HG03097 (cell line): Measurements from ENCODE around the gene FLNB.

Experiments used
- ATAC-seq: cut with Tn5 transposase; IDR thresholded peaks from one replicate; pipeline ENCODE4 v1.9.1; 2021; ENCODE audit not compliant: unreplicated experiment, low FRiP score

FLNB gene

DNA sequence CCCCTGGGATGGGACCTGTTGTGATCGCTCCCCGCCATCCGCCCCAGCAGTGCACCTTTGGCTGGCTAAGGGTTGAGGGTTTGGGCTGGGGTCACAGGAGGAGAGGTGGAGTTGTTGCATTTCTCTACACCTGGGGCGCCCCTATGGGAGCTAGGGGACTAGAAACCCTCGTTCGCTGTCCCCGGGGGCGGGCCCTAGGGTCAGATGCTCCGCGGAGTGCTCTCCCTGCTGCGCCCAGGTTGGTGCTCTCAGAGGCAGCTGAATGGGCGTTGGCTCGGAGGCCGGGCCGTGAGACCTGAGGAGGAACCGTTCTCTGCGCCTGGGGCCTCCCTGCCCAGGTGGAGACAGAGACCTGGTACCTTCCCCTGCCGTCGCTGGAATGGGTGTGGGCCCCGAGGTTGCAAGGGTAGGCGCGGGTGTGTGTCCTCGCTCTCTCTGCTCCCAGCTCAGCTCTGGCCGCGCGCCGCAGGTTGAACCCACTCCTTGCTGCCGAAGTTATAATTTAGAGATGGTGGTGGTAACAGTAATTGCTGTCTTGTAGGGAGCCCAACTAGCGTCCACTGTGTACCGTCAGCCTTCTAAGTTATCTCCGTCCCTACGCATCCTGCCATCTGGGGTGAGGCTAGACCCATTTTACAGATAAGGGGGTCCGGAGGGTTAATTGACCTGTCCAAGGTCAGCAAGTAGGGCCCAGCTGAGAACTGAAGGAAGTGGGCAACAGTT is 965 bp downstream of the FLNB start:
- no peak for ATAC-seq

DNA sequence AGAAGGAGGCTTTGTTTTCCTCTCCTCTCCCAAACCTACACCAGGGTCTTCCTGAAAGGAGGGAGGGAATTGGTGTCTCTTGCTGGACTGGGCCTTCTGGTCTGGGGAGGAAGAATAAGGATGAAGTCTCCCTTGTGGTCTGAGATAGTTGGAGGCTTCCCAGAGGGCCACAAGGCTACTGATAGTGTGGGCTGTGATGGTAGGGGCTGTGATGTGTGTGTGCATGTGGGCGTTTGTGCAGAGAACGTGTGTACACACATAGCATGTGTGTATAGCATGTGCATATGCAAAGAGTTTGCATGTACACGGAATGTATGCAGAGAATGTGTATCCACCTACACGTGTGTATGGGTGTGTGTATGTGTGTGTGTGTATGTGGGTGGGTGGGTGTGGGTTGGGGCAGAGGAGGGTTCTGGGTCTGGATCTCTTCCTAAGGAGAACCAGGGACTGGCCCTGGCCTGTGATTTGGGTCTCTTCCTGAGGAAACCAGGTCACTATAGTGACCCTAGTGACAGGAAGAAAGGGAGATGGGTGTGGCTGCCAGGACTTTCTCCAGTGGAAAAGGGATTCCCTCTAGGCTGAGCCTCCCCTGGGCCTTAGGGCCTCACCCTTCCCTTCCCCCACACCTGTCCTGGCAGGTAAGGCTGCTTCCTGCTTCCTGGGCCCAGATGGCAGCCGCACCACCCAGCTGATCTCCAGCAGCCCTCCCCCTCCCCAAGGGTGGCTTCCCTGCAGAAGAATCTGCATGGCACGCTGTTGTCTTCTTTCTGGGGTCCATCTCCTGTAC is 1.7 kb downstream of the FLNB start:
- ATAC-seq: no peak

DNA sequence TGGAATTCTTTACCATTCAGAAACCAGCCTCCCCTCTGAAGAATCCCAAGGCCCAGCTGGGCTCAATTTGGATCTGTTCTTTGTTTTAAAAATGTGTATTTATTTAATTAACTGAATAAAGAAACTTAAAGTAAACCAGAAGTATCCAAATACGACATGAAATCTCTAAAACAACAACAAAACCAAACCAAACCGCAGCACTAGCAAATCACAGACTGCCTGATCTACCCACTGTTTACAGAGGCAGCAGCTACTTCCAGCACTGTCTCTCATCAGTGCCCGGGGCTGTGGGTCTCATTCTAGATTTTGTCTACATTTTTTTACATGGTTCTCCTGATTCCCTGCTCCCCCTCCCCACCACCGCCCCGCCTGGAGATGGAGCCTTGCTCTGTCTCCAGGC is 2.3 kb downstream of the FLNB start:
- ATAC-seq: no peak

DNA sequence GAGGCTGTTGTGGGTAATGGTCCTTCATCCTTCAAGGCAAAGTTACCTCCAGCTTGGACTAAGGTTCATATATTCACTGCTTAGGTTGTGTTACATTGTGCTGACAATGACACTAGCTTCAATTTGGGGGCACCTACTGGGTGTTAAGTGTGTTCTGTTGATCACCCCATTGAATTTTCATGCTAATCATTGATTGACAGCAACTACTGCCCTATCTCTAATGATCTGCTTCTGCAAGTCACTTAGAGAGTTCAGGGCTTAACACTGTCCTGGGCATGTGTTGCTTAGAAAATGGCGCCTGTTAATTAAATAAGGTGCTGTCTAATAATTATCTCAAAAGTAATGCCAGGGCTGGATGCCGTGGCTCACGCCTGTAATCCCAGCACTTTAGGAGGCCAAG is 3.4 kb downstream of the FLNB start:
- ATAC-seq: no peak

DNA sequence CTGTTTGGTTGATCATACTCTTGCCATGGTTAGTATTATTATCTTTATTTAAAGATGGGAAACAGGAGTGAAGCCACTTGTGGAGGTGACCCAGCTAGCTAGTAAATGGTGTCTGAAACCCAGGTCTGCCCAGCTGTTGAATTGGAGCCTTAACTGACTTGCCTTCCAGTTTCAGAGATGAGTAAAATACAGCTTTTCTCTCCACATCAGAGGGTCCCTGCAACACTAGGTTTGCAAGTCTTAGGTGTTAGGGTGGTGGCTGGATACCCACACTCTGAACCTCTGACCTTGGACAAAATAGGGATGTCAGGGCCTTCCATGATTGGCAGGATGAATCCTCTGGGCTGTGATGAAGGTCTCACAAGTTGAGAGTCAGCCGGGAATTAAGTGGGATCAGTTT is 4.1 kb downstream of the FLNB start:
- ATAC-seq: no peak

DNA sequence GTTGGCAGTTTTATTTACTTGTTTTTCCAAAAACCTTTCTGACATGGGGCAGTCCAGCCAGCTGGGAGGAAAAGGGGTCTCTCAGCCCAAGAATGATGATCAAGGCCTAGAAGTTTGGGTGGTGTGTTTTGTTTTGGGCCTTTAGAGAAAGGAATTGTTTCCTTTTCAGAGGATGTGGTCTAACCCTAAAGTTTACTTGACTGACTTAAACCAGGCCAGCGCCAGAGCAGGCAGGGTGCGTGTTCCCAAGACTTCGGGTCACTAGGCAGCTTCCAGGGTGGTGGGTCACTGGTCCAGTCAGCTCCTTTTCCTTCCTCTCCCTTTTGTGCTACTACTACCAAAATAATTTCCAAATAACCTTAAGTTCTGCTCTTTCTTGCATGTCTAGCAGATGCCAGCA is 4.9 kb downstream of the FLNB start:
- no peak for ATAC-seq

DNA sequence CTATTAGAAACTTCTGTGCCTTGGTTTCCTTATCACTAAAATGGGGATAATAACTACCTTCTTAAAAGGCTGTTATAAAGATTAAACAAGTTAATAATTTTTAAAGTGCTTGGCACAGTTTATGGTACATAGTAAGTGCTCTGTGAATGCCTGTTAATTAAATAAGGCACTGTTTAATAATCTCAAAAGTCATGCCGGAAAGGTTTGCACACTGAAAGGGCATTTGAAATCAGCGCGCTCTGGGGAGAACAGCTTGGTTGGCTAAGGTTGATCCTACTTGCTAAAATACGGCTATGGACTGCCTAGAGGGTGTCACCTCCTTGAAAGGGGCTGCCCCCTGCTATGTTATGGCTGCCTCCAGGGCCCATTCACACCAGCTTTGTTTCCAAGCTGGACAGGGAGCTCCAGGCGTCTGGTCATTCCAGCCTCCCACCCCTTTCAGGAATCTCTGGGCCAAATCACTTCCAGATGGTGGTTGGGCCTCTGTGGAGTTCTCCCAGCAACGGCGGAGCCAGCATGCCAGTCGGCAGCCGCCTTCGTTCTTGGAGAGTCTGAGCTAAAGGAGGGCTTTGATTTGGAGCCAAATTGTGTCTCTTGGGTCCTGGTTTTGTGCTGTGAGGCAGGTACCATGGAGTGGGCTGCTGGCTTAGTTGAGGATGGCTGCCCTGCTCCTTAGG is 5.9 kb downstream of the FLNB start:
- no peak for ATAC-seq

DNA sequence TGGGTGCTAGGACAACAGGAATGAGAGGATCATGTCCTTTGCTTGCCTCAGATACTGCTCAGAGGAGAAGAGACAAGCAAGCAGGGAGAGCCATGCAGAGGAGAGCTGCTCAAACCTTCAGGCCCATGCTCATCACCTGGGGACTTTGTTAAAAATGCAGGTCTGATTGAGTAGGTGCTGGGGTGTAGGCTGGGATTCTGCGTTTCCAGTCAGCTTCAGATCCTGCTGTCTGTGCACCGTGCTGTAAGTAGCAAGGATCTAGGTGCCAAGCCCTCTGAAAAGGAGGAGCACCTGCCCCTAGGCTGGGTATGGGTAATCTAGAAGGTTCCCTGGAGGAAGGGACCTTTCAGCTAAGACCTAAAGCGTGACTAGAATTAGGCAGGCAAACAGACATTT is 7.3 kb downstream of the FLNB start:
- ATAC-seq: no peak

DNA sequence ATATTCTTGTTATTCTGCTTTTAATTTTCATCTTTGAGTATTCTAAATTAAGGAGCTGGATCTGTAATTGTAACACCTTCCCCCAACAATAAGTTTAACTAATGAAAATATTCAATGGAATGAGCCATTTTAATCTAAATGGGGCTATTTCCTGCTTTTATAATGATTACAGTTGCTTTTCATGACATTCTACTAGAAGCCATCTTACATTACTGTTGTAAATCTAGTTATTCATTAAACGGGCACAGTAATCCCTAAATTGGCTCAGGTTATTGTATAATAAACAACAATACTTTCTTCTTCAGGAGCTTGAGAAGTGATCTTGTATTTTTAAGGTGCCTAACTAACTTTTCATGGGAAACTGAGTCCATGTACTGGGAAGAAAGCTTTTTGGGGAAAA is 8.5 kb downstream of the FLNB start:
- ATAC-seq: no peak

DNA sequence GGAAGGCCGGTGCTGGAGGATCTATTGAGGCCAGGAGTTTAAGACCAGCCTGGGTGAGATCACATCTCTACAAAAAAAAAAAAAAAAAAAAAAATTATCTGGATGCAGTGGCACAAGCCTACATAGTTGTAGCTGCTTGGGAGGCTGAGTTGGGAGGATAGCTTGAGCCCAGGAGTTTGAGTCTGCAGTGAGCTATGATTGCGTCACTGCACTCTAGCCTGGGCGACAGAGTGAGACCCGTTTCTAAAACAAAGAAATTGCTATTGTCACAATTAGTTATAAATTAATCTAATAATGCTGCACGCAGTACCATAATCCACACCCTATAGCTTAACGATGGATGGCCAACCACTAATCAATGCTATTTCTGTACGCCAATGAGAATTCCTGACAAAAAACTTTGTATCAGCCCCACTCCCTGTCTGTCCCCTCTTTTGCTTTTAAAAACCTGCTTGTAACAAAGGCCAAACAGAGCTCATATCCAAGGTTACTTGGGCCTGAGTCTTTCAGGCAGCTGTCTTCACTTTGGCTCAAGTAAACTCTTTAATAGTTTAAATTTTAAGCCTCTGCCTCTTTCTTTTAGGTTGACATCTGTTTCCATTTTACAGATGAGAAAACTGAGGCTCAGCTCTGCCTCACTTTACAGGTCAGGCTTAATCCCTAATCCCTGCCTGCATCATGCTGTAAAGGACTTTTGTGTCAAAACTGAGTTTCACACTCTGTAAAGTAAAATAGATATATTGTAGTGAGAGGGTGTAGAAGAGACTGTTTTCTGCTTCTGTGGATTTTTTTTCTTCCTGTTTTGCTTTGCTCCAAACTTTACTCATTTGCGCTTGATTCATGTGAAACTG is 10.9 kb downstream of the FLNB start:
- no peak for ATAC-seq

DNA sequence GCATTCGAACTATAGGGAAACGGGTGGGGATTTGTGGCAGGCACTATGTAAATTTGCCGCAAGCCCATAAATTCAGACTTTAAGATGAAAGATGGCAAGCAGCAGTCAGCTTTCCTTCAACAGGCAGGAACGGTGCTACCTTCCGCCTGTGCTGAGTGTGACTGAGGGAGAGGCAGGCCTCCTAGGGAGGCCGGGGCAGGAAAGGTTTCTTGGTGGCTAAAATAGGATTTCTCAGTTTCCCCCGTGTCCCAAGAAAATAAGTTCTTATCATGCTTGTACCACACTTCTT is 12.5 kb downstream of the FLNB start:
- no peak for ATAC-seq

DNA sequence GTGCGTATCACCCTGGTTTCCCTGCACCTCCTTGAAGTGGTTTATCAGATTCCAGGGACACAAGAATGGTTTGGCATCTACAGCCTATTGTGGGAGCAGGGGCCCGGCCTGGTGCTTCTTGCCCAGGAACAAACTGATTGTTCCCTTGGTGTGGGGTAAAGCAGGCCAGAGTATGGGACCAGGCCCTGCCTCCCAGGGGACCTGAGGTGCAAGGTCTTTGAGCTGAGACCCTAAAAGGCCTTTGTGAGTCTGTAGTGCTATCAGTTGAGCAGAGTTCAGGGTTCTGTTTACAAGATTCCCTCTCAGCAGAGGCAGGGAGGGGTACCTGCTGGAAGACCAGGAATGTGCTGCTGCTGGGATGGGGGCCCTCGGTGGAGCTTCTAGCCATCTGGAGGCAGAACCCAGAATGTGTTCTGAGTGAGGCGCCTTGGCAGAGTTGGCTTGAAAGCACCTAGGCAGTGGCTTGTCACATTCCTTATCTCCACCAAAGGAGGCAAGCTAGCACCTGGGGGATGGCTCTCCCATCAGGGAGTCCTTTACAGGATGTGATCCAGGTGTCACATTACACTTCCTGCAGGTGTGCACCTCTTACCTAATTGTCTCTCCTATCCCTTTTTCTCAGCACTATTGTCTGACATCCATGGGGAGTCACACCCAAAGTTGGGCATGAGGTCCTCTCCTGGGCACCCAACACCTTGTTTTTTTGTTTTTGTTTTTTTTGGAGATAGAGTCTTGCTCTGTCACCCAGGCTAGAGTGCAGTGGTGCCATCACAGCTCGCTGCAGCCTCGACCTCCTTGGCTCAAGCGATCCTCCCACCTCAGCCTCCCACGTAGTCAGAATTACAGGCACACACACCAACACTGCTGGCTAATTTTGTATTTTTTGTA is 13.1 kb downstream of the FLNB start:
- no peak for ATAC-seq

DNA sequence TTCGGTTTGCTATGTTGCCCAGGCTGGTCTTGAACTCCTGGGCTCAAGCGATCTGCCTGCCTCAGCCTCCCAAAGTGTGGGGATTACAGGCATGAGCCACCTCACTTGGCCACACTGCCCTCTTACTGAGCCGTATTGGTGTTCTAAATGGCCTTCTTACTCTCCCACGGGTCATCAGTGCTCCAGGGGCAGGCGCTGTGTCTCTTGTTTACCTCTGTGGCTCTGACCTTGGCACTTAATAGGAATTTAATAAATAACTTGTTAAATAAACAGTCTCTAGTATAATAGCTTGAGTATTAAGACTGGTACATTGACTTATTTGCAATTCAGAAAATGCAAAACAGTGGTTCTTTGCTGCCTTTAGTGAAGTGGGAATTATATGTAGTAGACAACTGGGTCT is 13.7 kb downstream of the FLNB start:
- no peak for ATAC-seq

DNA sequence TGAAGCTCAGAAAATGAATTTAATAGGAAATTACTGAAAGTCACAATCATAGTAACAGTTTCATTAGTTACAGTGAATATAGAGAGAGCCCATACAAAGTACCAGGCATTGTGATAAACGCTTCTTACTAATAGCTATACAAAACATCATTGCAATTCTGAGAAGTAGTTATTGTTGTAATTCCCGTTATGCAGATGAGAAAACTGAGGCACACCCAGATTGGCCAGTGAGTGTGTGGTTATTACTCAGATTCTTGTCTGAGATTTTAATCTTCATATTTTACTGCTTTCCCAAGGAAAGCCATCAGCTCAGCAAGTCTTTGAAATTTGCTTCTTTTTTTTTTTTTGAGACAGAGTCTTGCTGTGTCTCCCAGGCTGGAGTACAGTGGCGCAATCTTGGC is 14.3 kb downstream of the FLNB start:
- ATAC-seq: no peak

DNA sequence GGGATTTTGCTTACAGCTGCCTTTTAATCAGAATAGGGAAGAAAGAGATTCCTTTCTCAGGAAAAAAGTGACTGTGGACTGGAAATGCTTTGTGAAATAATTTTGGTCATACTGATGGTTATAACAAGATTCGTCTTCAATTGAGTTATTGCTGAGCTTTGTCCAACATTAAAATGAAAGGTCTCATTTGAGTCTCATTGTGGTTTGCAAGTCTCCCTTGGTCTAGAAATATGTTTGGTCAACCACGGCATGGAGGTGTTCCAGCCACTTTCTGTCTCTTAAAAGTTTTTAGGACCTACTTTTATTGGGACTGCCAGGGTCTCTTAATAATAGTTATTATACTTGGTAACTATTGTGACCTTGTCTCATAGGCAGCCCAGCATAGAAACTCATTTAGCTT is 15.3 kb downstream of the FLNB start:
- no peak for ATAC-seq

DNA sequence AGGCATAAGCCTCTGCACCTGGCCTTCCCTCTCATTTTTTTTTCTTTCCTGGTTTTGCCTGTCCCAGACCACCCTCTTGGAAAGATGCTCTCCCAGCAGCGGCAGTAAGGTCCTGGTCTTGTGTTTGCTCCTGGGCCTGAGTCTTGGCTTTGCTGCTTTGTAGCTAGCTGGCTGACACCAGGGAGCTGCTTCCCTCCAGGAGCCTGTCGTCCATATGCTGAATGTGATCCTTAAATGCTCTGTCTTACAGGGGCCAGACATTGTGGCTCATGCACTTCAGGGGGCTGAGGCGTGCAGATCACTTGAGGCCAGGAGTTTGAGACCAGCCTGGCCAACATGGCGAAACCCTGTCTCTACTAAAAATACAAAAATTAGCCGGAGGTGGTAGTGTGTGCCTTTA is 17.2 kb downstream of the FLNB start:
- no peak for ATAC-seq

DNA sequence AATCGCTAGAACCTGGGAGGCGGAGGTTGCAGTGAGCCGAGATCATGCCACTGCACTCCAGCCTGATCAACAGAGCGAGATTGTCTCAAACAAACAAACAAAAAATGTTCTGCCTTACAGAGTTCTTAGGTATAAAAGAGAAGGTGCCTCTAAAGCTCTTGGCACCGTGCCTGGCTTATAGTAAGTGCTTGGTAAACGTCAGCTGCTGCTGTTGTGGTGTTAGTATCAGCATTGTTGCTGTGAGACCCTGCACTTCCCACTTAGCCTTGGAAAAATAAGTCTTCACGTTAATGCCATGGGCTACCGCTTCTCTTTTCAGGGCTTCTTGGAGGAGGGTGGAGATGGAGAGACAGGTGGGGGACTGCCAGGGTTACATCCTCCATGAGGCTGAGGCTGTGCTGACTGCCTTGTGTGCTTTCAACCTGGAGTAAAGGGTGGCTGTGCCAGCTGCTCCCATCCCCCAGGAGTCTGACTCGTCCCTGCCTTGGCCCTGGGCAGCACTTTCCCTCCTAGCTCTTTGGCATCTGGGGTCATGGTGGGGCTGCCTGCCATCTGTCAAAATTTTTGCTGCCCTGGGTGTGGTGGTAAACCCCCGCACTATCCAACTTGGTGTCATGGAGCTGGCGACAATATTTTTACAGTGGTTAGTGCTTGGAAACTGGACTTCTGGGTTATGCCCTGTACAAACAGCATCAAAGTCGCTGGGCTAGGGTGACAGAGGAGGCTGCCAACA is 17.8 kb downstream of the FLNB start:
- no peak for ATAC-seq

DNA sequence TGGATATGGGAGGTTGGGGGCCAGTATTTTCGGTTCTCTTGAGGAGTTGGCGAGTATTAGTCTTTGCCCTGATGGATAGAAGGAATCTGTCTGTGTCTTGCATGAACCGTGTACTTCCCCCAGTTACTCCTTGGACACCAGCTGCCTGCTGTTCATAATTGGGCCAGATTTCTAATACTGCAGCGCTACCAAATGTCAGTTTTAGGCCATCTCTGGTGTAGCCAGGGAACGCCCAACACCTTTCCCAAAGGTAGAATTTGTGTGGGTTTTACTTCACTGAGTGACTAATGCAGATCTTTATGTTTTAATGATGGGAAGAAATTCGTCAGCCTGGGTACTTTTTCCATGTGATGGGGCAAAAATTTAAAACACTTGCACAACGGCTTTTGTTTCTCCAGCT is 18.4 kb downstream of the FLNB start:
- ATAC-seq: no peak

DNA sequence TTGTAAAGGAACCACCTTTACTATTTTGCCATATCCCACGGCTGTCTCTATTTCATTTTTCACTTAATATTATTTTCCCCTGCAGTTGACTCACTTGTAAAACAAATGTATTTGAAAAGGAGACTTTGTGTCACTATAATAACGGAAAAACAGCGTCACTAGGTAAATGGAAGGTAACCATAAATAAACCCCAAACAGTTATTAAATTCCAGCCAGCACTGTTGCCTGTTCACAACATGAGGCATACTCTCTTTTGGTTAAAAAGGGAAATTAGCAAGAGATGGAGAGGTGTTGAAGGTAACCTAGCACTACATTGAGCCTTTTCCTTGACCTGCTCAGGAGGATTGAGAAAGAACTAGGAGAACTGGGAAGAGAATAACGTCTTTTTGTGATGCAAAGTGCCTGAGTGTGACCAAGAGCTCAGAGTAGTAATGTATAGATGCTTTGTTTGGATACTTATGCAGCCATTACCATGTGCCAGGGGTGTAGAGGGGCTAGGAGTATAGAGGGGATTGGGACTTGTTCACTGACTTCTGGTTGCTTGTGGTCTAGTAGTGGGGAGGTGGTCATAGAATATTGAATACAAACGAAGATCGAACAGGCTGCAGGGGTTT is 19.6 kb downstream of the FLNB start:
- no peak for ATAC-seq
